ENCODE measurements around the gene CDH12. TPM values are rescaled to one million over a fixed set of nuclear protein-coding genes. Genes with fewer than 3 reads are reported as not detected.

CDH12 gene
- total and polyA plus RNA-seq, 2 donors (not counting 3 experiments of a cell fraction or from before 2014, with no cell fraction given) = 0.03 TPM; not detected in 1

DNA sequence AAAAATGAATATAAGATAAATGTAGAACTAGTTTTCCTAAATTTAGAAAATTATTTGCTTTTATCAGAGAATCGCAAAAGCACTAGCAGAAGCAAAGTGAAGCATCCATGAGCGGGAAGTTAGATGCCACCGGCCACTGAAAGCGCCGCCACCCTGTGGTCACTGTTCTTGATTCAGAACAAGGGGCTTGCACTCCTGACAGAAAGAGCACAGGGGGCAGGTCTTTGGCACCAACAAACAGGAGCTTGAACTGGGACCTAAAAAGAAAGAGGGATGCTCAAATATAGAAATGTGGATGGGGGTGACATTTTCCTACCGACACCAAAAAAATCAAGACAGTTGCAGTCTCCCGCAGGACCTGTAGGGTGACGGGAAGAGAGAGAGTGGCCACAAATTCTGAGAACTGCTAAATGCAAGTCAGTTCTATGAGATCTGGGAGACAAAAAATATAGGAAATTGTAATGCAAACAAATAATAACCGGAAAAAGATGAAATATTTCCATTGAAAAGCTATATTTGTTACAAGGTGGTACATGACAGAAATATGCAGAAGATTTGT lies 144.3 kb downstream of the CDH12 start:
- H3K4me1 ChIP-seq (ENCODE audit: control insufficient read depth, extremely low read depth, insufficient read depth, low read length) = no peaks in the 10 kb centered on the region
- no peak for TF ChIP-seq EZH2 (IDR thresholded peaks at IDR 0.05; ENCODE audit: borderline replicate concordance, low read depth, low read length, severe bottlenecking)
- TF ChIP-seq, protein P1, sequence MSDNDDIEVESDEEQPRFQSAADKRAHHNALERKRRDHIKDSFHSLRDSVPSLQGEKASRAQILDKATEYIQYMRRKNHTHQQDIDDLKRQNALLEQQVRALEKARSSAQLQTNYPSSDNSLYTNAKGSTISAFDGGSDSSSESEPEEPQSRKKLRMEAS (IDR thresholded peaks at IDR 0.05; ENCODE audit: insufficient read depth, insufficient read length) = no peak
- no peaks in the 10 kb centered on the region for H3K79me2 ChIP-seq (ENCODE audit: control insufficient read depth, insufficient read depth, low read length)
- no peaks in the 10 kb centered on the region for H3K36me3 ChIP-seq (ENCODE audit: control insufficient read depth in 2 of 2, extremely low read depth in 1 of 2, insufficient read depth in 2 of 2, low read length in 2 of 2)
- DNase-seq (ENCODE audit: low read depth, low spot score) (no peak), FAIRE-seq (no peak)
- no TSS peak for BruUV-seq (replicated peaks)
- intact Hi-C loops (cut with micrococcal nuclease) = no loop called here
- no peak overlapping the region for H3K4me2 ChIP-seq (ENCODE audit: insufficient read depth, low read length)
- H4K20me1 ChIP-seq (replicated peaks; ENCODE audit: control insufficient read depth, extremely low read depth, insufficient read depth, low read length) = no peaks in the 10 kb centered on the region
- CTCF ChIA-PET = interaction anchor here (0.8 kb wide), 1 partner anchor 18 kb away, joined by 4 read pairs; no protein-coding TSS in a partner anchor
- dilution Hi-C loops (cut with MboI; ENCODE audit: extremely low pct_ligation_motif_present, low sequenced_read_pairs) = no loop called here
- no peak overlapping the region for H3K9ac ChIP-seq (replicated peaks; ENCODE audit: extremely low read depth, insufficient read depth, low read length)
- POLR2A ChIA-PET = no interaction called here
- H3K27me3 ChIP-seq (ENCODE audit: control insufficient read depth in 2 of 2, insufficient read depth in 2 of 2, low read length in 2 of 2) = no peaks in the 10 kb centered on the region
- H3K27ac ChIP-seq (ENCODE audit: insufficient read depth, low read depth, low read length) = no peak overlapping the region
- no peak overlapping the region for H2AFZ ChIP-seq (ENCODE audit: low read depth, low read length)
- H3K9me3 ChIP-seq (replicated peaks; ENCODE audit: control insufficient read depth, insufficient read depth, low read length) = no peaks in the 10 kb centered on the region
- no peaks in the 10 kb centered on the region for H3K9me1 ChIP-seq (replicated peaks; ENCODE audit: control insufficient read depth, extremely low read depth, insufficient read depth, low read length)
- no peak overlapping the region for H3K4me3 ChIP-seq (replicated peaks in 1 of 3; ENCODE audit: insufficient read depth in 1 of 3, low read depth in 1 of 3, low read length in 3 of 3)

DNA sequence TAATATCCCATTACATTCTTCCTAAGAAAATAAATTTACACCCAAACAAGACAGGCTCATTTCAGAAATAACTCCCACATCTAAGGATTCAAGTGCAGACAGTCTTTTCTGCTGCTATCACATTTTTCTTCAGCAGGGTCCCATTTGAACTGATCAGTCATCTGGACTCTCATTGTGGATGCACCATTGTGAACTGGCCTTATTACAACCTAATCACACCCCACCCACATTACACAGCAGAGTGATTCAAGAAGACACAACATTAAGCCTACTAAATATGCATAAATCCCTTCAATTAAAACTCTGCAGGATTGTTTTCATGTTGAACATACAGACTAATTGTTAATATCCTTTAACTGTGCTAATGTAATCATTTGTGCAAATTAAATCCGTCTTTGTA lies 146.2 kb downstream of the CDH12 start:
- no peak for FAIRE-seq
- no peaks in the 10 kb centered on the region for H3K36me3 ChIP-seq (ENCODE audit: control insufficient read depth in 2 of 2, extremely low read depth in 1 of 2, insufficient read depth in 2 of 2, low read length in 2 of 2)
- H2AFZ ChIP-seq (ENCODE audit: low read depth, low read length) = no peak overlapping the region
- H3K9ac ChIP-seq (replicated peaks; ENCODE audit: extremely low read depth, insufficient read depth, low read length) = no peak overlapping the region
- ChIA-PET POLR2A (no interaction called here), CTCF (no interaction called here)
- TF ChIP-seq JUN (IDR thresholded peaks at IDR 0.05; ENCODE audit: borderline replicate concordance, insufficient read depth, insufficient read length, low read depth) (no peak), MYC (IDR thresholded peaks at IDR 0.05; ENCODE audit: low read depth, low read length) (no peak), EZH2 (IDR thresholded peaks at IDR 0.05; ENCODE audit: borderline replicate concordance, low read depth, low read length, severe bottlenecking) (no peak), POLR2AphosphoS5 (IDR thresholded peaks at IDR 0.05; ENCODE audit: insufficient read depth, low read depth, low read length) (no peak), POLR2A (IDR thresholded peaks at IDR 0.05; ENCODE audit: low read depth, low read length) (no peak), GATA2 (IDR thresholded peaks at IDR 0.05; ENCODE audit: insufficient read depth, insufficient read length, low read depth, low read length) (no peak), FOS (IDR thresholded peaks at IDR 0.05; ENCODE audit: borderline replicate concordance, insufficient read depth, low read length) (no peak)
- TF ChIP-seq, protein P1 (IDR thresholded peaks at IDR 0.05; ENCODE audit: insufficient read depth, insufficient read length) = no peak
- TF ChIP-seq, protein P2, sequence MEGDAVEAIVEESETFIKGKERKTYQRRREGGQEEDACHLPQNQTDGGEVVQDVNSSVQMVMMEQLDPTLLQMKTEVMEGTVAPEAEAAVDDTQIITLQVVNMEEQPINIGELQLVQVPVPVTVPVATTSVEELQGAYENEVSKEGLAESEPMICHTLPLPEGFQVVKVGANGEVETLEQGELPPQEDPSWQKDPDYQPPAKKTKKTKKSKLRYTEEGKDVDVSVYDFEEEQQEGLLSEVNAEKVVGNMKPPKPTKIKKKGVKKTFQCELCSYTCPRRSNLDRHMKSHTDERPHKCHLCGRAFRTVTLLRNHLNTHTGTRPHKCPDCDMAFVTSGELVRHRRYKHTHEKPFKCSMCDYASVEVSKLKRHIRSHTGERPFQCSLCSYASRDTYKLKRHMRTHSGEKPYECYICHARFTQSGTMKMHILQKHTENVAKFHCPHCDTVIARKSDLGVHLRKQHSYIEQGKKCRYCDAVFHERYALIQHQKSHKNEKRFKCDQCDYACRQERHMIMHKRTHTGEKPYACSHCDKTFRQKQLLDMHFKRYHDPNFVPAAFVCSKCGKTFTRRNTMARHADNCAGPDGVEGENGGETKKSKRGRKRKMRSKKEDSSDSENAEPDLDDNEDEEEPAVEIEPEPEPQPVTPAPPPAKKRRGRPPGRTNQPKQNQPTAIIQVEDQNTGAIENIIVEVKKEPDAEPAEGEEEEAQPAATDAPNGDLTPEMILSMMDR (IDR thresholded peaks at IDR 0.05; ENCODE audit: extremely low read depth in 1 of 2, insufficient read depth in 1 of 2, low read depth in 1 of 2, low read length in 2 of 2) = no peak
- H3K9me1 ChIP-seq (replicated peaks; ENCODE audit: control insufficient read depth, extremely low read depth, insufficient read depth, low read length) = no peaks in the 10 kb centered on the region
- intact Hi-C loops (cut with micrococcal nuclease) = no loop called here
- no peaks in the 10 kb centered on the region for H3K4me1 ChIP-seq (ENCODE audit: control insufficient read depth, extremely low read depth, insufficient read depth, low read length)
- no peaks in the 10 kb centered on the region for H3K9me3 ChIP-seq (replicated peaks; ENCODE audit: control insufficient read depth, insufficient read depth, low read length)
- dilution Hi-C loops (cut with MboI; ENCODE audit: extremely low pct_ligation_motif_present, low sequenced_read_pairs) = no loop called here
- H3K79me2 ChIP-seq (ENCODE audit: control insufficient read depth, insufficient read depth, low read length) = no peaks in the 10 kb centered on the region
- no peaks in the 10 kb centered on the region for H3K27me3 ChIP-seq (ENCODE audit: control insufficient read depth in 2 of 2, insufficient read depth in 2 of 2, low read length in 2 of 2)
- no TSS peak for BruUV-seq (replicated peaks)
- H3K4me3 ChIP-seq (replicated peaks in 1 of 3; ENCODE audit: insufficient read depth in 1 of 3, low read depth in 1 of 3, low read length in 3 of 3) = no peak overlapping the region
- DNase-seq (ENCODE audit: low read depth, low spot score) = no peak
- H3K4me2 ChIP-seq (ENCODE audit: insufficient read depth, low read length) = no peak overlapping the region
- no peaks in the 10 kb centered on the region for H4K20me1 ChIP-seq (replicated peaks; ENCODE audit: control insufficient read depth, extremely low read depth, insufficient read depth, low read length)
- no peak overlapping the region for H3K27ac ChIP-seq (ENCODE audit: insufficient read depth, low read depth, low read length)

All from endothelial cell of umbilical vein (primary cell).